ENCODE measurements around the gene STK32B.

- TF ChIP-seq CTCF (IDR thresholded peaks at IDR 0.05) = no peak
- TF ChIP-seq POLR2A (IDR thresholded peaks at IDR 0.05) = no peak
- no peak for TF ChIP-seq EP300 (IDR thresholded peaks at IDR 0.05)
These were observed 370.9 kb downstream of the STK32B start for GRCh38 chr4:5422195-5422594.
